GM23248 (cell line): Measurements from ENCODE around the gene LOXL1. TPM values are rescaled to one million over a fixed set of nuclear protein-coding genes. Genes with fewer than 3 reads are reported as not detected.

Experiments used
- DNase-seq: peaks from one replicate; pipeline ENCODE4 v3.0.0-alpha.2; 2015
- H2AFZ ChIP-seq: fragments of 200-600 bp; sonication (generic); 2 replicates; pipeline ENCODE4 v1.6.1; 2016; ENCODE audit warnings: antibody characterized with exemption
- H3F3A ChIP-seq: fragments of 200-600 bp; sonication (generic); 2 replicates; pipeline ENCODE4 v1.6.1; 2016; ENCODE audit warnings: mild to moderate bottlenecking, antibody characterized with exemption, mixed run types; ENCODE audit not compliant: insufficient read depth
- H3K27ac ChIP-seq: fragments of 200-600 bp; sonication (generic); 2 replicates; pipeline ENCODE4 v1.5.1; 2016; ENCODE audit warnings: mild to moderate bottlenecking
- H3K27me3 ChIP-seq: fragments of 200-600 bp; sonication (generic); replicated peaks from 2 replicates; pipeline ENCODE4 v1.6.1; 2016; ENCODE audit warnings: mild to moderate bottlenecking; ENCODE audit not compliant: insufficient read depth
- H3K36me3 ChIP-seq: fragments of 200-600 bp; sonication (generic); 2 replicates; pipeline ENCODE4 v1.6.1; 2016; ENCODE audit warnings: low read depth, mild to moderate bottlenecking
- H3K4me1 ChIP-seq: fragments of 200-600 bp; sonication (generic); 2 replicates; pipeline ENCODE4 v1.6.1; 2016; ENCODE audit warnings: mild to moderate bottlenecking; ENCODE audit not compliant: insufficient read depth
- H3K4me2 ChIP-seq: fragments of 200-600 bp; sonication (generic); one replicate; pipeline ENCODE4 v1.6.1; 2016; ENCODE audit warnings: mild to moderate bottlenecking; ENCODE audit not compliant: unreplicated experiment
- H3K4me3 ChIP-seq: fragments of 200-600 bp; sonication (generic); 2 replicates; pipeline ENCODE4 v1.5.1; 2016; ENCODE audit warnings: mild to moderate bottlenecking
- H3K79me2 ChIP-seq: fragments of 200-600 bp; sonication (generic); 2 replicates; pipeline ENCODE4 v1.6.1; 2016; ENCODE audit warnings: mild to moderate bottlenecking; ENCODE audit not compliant: insufficient read depth
- H3K9ac ChIP-seq: fragments of 200-600 bp; sonication (generic); 2 replicates; pipeline ENCODE4 v1.6.1; 2016; ENCODE audit warnings: mild to moderate bottlenecking
- H3K9me2 ChIP-seq: fragments of 200-600 bp; sonication (generic); 2 replicates; pipeline ENCODE4 v1.6.1; 2016; ENCODE audit warnings: mixed run types, mild to moderate bottlenecking, moderate library complexity; ENCODE audit not compliant: insufficient read depth
- H3K9me3 ChIP-seq: fragments of 200-600 bp; sonication (generic); one replicate; pipeline ENCODE4 v1.6.1; 2017; ENCODE audit warnings: low read depth
- H4K20me1 ChIP-seq: fragments of 200-600 bp; sonication (generic); 2 replicates; pipeline ENCODE4 v1.6.0; 2016; ENCODE audit not compliant: insufficient read depth
- EZH2 ChIP-seq: fragments of 200-600 bp; sonication (generic); IDR thresholded peaks from 2 replicates; pipeline ENCODE4 v1.6.1; 2018; ENCODE audit warnings: antibody characterized with exemption, mild to moderate bottlenecking; ENCODE audit not compliant: insufficient read depth, poor library complexity, severe bottlenecking
- EZH2phosphoT487 ChIP-seq: fragments of 200-600 bp; sonication (generic); IDR thresholded peaks from 2 replicates; pipeline ENCODE4 v1.6.1; 2018; ENCODE audit warnings: antibody characterized with exemption, moderate library complexity, mild to moderate bottlenecking, low read depth; ENCODE audit not compliant: insufficient read depth
- WGBS, 2 experiments: methylation state at CpG; one replicate each; pipeline ENCODE4 v1.1.6; 2015 to 2017; ENCODE audit warnings: low lambda C conversion rate in 2 of 2, low coverage in 1 of 2; ENCODE audit errors: missing lambda C conversion rate in 2 of 2; 5-methylcytosine and 5-hydroxymethylcytosine counted together
- in situ Hi-C: fragments of 300-500 bp; cut with MboI; formaldehyde crosslinking; loops from 2 replicates; pipeline ENCODE4 v1.15.0; 2020
- polyA plus RNA-seq: library from polyadenylated mRNA; unstranded; fragments of >200 nt; fragmentation: Nextera tagmentation; extraction: Ambion mirVana; gene quantifications from 2 replicates; pipeline ENCODE4 v1.2.1, GENCODE V29; 2016
- total RNA-seq: library from RNA; depleted of rRNA; stranded (reverse); fragments of >200 nt; shearing (Covaris generic); gene quantifications from 2 replicates; pipeline ENCODE4 v1.2.3, GENCODE V29; 2014

Gene LOXL1
- total and polyA plus RNA-seq, 2 experiments from 2014 or later: 401 to 540 TPM

- 74 to 78% methylated on average over 7 of the region's 7 CpGs for WGBS, 2 experiments
- no peak for DNase-seq
- TF ChIP-seq EZH2phosphoT487 (no peak), EZH2 (no peak)
- H3K36me3 ChIP-seq: no peaks in the 10 kb centered on the region; the same call in 1 of the 2 replicates
- no peak overlapping the region for H2AFZ ChIP-seq
- H3K4me1 ChIP-seq: peaks cover 8% of the 10 kb centered on the region; the same call in 1 of the 2 replicates
- no peaks in the 10 kb centered on the region for H3K27me3 ChIP-seq
- H4K20me1 ChIP-seq: no peaks in the 10 kb centered on the region
- H3K9ac ChIP-seq: no peak overlapping the region
- no peak overlapping the region for H3K4me2 ChIP-seq
- in situ Hi-C loops: no loop called here
- H3K4me3 ChIP-seq: no peak overlapping the region
- no peaks in the 10 kb centered on the region for H3F3A ChIP-seq
- no peaks in the 10 kb centered on the region for H3K79me2 ChIP-seq
- no peaks in the 10 kb centered on the region for H3K9me3 ChIP-seq
- no peak overlapping the region for H3K27ac ChIP-seq
- no peaks in the 10 kb centered on the region for H3K9me2 ChIP-seq
Observed at GRCh38 chr15:73910522-73911303, 15.5 kb upstream of the LOXL1 start.

GRCh38 chr15:73912030-73912596 is 14.1 kb upstream of the LOXL1 start:
- no peak for DNase-seq
- 81 to 84% methylated on average over 7 of the region's 7 CpGs for WGBS, 2 experiments
- TF ChIP-seq EZH2phosphoT487 (no peak), EZH2 (no peak)
- H3K9me3 ChIP-seq: no peaks in the 10 kb centered on the region
- no peaks in the 10 kb centered on the region for H4K20me1 ChIP-seq
- no peak overlapping the region for H3K4me2 ChIP-seq
- no peak overlapping the region for H3K4me3 ChIP-seq
- H3K4me1 ChIP-seq: peaks cover under 1% of the 10 kb centered on the region; the same call in 1 of the 2 replicates
- no peaks in the 10 kb centered on the region for H3K9me2 ChIP-seq
- no peaks in the 10 kb centered on the region for H3K27me3 ChIP-seq
- no peak overlapping the region for H3K9ac ChIP-seq
- H3K36me3 ChIP-seq: peaks cover 9% of the 10 kb centered on the region
- in situ Hi-C loops: no loop called here
- no peak overlapping the region for H2AFZ ChIP-seq
- no peaks in the 10 kb centered on the region for H3K79me2 ChIP-seq
- no peak overlapping the region for H3K27ac ChIP-seq
- no peaks in the 10 kb centered on the region for H3F3A ChIP-seq

GRCh38 chr15:73914145-73914544 is 12.1 kb upstream of the LOXL1 start:
- no peaks in the 10 kb centered on the region for H3K79me2 ChIP-seq
- no peak for DNase-seq
- no peaks in the 10 kb centered on the region for H3K27me3 ChIP-seq
- WGBS, 2 experiments: 97 to 98% methylated on average over 3 of the region's 3 CpGs
- H3K4me2 ChIP-seq: no peak overlapping the region
- no peaks in the 10 kb centered on the region for H3K4me1 ChIP-seq
- H3K9me3 ChIP-seq: no peaks in the 10 kb centered on the region
- H4K20me1 ChIP-seq: no peaks in the 10 kb centered on the region
- in situ Hi-C loops: no loop called here
- H3K4me3 ChIP-seq: no peak overlapping the region
- H3K9me2 ChIP-seq: no peaks in the 10 kb centered on the region
- H3K9ac ChIP-seq: no peak overlapping the region
- H3F3A ChIP-seq: no peaks in the 10 kb centered on the region
- peaks cover 24% of the 10 kb centered on the region for H3K36me3 ChIP-seq
- TF ChIP-seq EZH2 (no peak), EZH2phosphoT487 (no peak)
- H2AFZ ChIP-seq: no peak overlapping the region
- H3K27ac ChIP-seq: no peak overlapping the region

- H3K36me3 ChIP-seq: peaks cover 24% of the 10 kb centered on the region
- no peak for TF ChIP-seq EZH2phosphoT487
- no peak for TF ChIP-seq EZH2
- DNase-seq: no peak
- no peak overlapping the region for H3K9ac ChIP-seq
- H2AFZ ChIP-seq: no peak overlapping the region
- H3K27ac ChIP-seq: no peak overlapping the region
- H3K79me2 ChIP-seq: no peaks in the 10 kb centered on the region
- 66 to 74% methylated on average over 2 of the region's 2 CpGs for WGBS, 2 experiments
- H3F3A ChIP-seq: no peaks in the 10 kb centered on the region
- no peaks in the 10 kb centered on the region for H3K27me3 ChIP-seq
- H4K20me1 ChIP-seq: no peaks in the 10 kb centered on the region
- no peaks in the 10 kb centered on the region for H3K9me2 ChIP-seq
- in situ Hi-C loops: no loop called here
- no peaks in the 10 kb centered on the region for H3K9me3 ChIP-seq
- H3K4me2 ChIP-seq: no peak overlapping the region
- H3K4me3 ChIP-seq: no peak overlapping the region
- no peaks in the 10 kb centered on the region for H3K4me1 ChIP-seq
Observed at GRCh38 chr15:73915082-73915481, 11.2 kb upstream of the LOXL1 start.
